HepG2 (cell line): ENCODE data around the gene WLS. TPM values are rescaled to one million over a fixed set of nuclear protein-coding genes. Genes with fewer than 3 reads are reported as not detected.

Source experiments
- ATAC-seq: fragments of 200-7000 bp; cut with Tn5 transposase; 3 replicates; pipeline ENCODE4 v1.9.1; 2020; ENCODE audit warnings: mild to moderate bottlenecking, moderate library complexity
- BruUV-seq: library from RNA; stranded (reverse); fragments of 400-500 nt; replicated peaks from 2 replicates; lab custom pipeline; 2021; lab: Mats Ljungman, UMichigan
- CTCF ChIA-PET: fragments of 300-600 bp; formaldehyde crosslinking; extraction: SDS; loops from one replicate; lab custom pipeline; 2021; ENCODE audit warnings: low total read pairs, inconsistent platforms, low intra/inter-chr PET ratio; lab: Yijun Ruan, JAX
- POLR2A ChIA-PET: fragments of 350-600 bp; sonication (Branson Sonifier 250); formaldehyde crosslinking; loops from one replicate; lab custom pipeline; 2020; ENCODE audit warnings: antibody characterized with exemption, inconsistent platforms; lab: Yijun Ruan, JAX
- DNase-seq: peaks from one replicate; pipeline ENCODE4 v3.0.0-alpha.2; 2015; ENCODE audit warnings: low spot score
- FAIRE-seq: peaks from 3 replicates; lab custom pipeline; 2011; peaks lifted over from hg19 to GRCh38; lab: Jason Lieb, UNC
- H2AFZ ChIP-seq: one replicate; pipeline ENCODE4 v1.6.1; 2011; ENCODE audit warnings: low read length, inconsistent platforms
- H3K27ac ChIP-seq: fragments of 300-600 bp; 3 replicates; pipeline ENCODE4 v1.8.0; 2011; ENCODE audit warnings: mixed run types, mild to moderate bottlenecking, mixed read lengths, low read length, inconsistent platforms; ENCODE audit not compliant: insufficient read depth; ENCODE audit errors: extremely low read length
- H3K27me3 ChIP-seq, 2 experiments: fragments of 200-600 bp in 1 of 2; 2 replicates in 1 of 2; 3 replicates in 1 of 2; pipeline versions ENCODE4 v1.6.0 to v1.8.0; 2011; ENCODE audit warnings: low read length in 2 of 2, mild to moderate bottlenecking in 2 of 2, moderate library complexity in 2 of 2, inconsistent platforms in 1 of 2; ENCODE audit not compliant: insufficient read depth in 2 of 2, control insufficient read depth in 1 of 2
- H3K36me3 ChIP-seq, 2 experiments: fragments of 200-600 bp in 1 of 2; replicated peaks in 1 of 2; 2 replicates in 1 of 2; 3 replicates in 1 of 2; pipeline versions ENCODE4 v1.5.1 to v1.8.0; 2011; ENCODE audit warnings: low read length in 2 of 2, inconsistent platforms in 1 of 2; ENCODE audit not compliant: insufficient read depth in 2 of 2, control insufficient read depth in 1 of 2
- H3K4me1 ChIP-seq: 2 replicates; pipeline ENCODE4 v1.5.1; 2012; ENCODE audit warnings: low read length, inconsistent platforms; ENCODE audit not compliant: insufficient read depth
- H3K4me2 ChIP-seq: 2 replicates; pipeline ENCODE4 v1.6.0; 2011; ENCODE audit warnings: low read depth, low read length, inconsistent platforms
- H3K4me3 ChIP-seq, 3 experiments: fragments of 200-600 bp in 1 of 3; sonication (generic), shearing (Covaris generic) in 1 of 3; replicated peaks in 1 of 3; 2 replicates each; pipeline ENCODE4 v1.5.1; 2011 to 2016; ENCODE audit warnings: low read length in 3 of 3, inconsistent platforms in 2 of 3, low read depth in 2 of 3, mild to moderate bottlenecking in 2 of 3, control low read depth in 1 of 3, mixed read lengths in 1 of 3; ENCODE audit not compliant: insufficient read depth in 1 of 3
- H3K79me2 ChIP-seq: one replicate; pipeline ENCODE4 v1.6.1; 2011; ENCODE audit warnings: low read length, inconsistent platforms; ENCODE audit not compliant: insufficient read depth
- H3K9ac ChIP-seq: 2 replicates; pipeline ENCODE4 v1.6.0; 2011; ENCODE audit warnings: mild to moderate bottlenecking, low read depth, low read length, inconsistent platforms; ENCODE audit not compliant: insufficient read depth
- H3K9me3 ChIP-seq: 2 replicates; pipeline ENCODE4 v1.5.1; 2012; ENCODE audit warnings: mild to moderate bottlenecking, low read length
- H4K20me1 ChIP-seq: 2 replicates; pipeline ENCODE4 v1.6.0; 2011; ENCODE audit warnings: inconsistent platforms, mild to moderate bottlenecking, low read length, moderate library complexity; ENCODE audit not compliant: insufficient read depth
- PHB2 ChIP-seq: fragments of 450-650 bp; IDR thresholded peaks from 2 replicates; pipeline ENCODE4 v1.6.1; 2018; ENCODE audit not compliant: partially characterized antibody
- ZNF75D ChIP-seq: sonication (generic); formaldehyde crosslinking; IDR thresholded peaks from 2 replicates; pipeline ENCODE4 v1.8.1; 2023; ENCODE audit warnings: missing genetic modification reagents, mild to moderate bottlenecking, borderline replicate concordance
- WGBS: methylation state at CpG from one replicate; pipeline ENCODE4 v1.1.6; 2017; ENCODE audit warnings: low lambda C conversion rate; 5-methylcytosine and 5-hydroxymethylcytosine counted together
- in situ Hi-C: cut with HindIII; loops from 2 replicates; pipeline ENCODE4 v1.10.0; 2017; ENCODE audit warnings: low pct_unique_long_range_greater_than_20kb; ENCODE audit not compliant: extremely low pct_ligation_motif_present
- intact Hi-C: fragments of 100-400 bp; cut with micrococcal nuclease; formaldehyde crosslinking; loops from one replicate; pipeline ENCODE4 v1.10.0; 2022; ENCODE audit not compliant: unreplicated experiment
- polyA plus RNA-seq, 8 experiments: library from polyadenylated mRNA; depleted of rRNA in 3 of 8; stranded (reverse) in 7 of 8; unstranded in 1 of 8; fragments of >200 nt; fragmentation: Illumina TruSeq in 4 of 8; extraction: Trizol in 4 of 8; gene quantifications; 2 replicates each; pipeline versions ENCODE4 v1.2.1 to v1.2.3, GENCODE V29; 2011 to 2016; ENCODE audit warnings: low read depth in 4 of 8, missing spikeins in 1 of 8, mixed read lengths in 1 of 8; ENCODE audit not compliant: insufficient read depth in 1 of 8
- total RNA-seq, 5 experiments: library from RNA; depleted of rRNA; stranded (reverse); fragments of >200 nt; fragmentation: Illumina TruSeq; extraction: Trizol; gene quantifications; 2 replicates each; pipeline ENCODE4 v1.2.3, GENCODE V29; 2016; ENCODE audit warnings: low read depth in 1 of 5
- TF ChIP-seq, protein P1 (sequence below): sonication (generic); formaldehyde crosslinking; IDR thresholded peaks from 2 replicates; pipeline ENCODE4 v1.4.0; 2020; ENCODE audit warnings: missing genetic modification reagents, borderline replicate concordance
- TF ChIP-seq, protein P2 (sequence below): sonication (generic); formaldehyde crosslinking; IDR thresholded peaks from 2 replicates; pipeline ENCODE4 v1.4.0; 2020; ENCODE audit warnings: missing genetic modification reagents
- TF ChIP-seq, protein P3 (sequence below): sonication (generic); formaldehyde crosslinking; IDR thresholded peaks from 2 replicates; pipeline ENCODE4 v1.4.0; 2020; ENCODE audit warnings: missing genetic modification reagents, borderline replicate concordance

The WLS gene
- total and polyA plus RNA-seq, 2 of the 13 experiments (the other 11 are each of a cell fraction or from before 2014, with no cell fraction given), result not detected

DNA sequence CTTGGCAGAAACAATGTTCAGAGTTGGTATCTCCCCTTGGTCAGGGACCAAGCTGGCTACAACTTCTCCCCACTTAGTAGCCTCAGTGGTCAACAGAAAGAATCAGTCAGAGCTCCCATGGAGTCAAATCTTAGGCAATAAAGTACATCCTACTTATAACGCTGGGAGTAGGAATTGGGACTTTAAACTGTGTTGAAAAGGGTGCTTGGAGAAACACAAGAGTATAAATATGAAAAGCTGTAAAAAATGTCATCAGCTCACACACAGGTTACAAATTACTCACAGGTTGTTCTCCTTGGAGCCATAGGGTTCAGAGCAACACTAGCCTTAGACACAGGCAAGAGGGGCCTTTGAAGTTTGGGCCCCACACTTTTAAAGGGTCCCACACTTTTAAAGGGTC, 67.4 kb downstream of the WLS start (continued):
- no peak for TF ChIP-seq ZNF75D (CRISPR knock-in tag)
- TF ChIP-seq PHB2, result no peak
- TF ChIP-seq, protein P1, sequence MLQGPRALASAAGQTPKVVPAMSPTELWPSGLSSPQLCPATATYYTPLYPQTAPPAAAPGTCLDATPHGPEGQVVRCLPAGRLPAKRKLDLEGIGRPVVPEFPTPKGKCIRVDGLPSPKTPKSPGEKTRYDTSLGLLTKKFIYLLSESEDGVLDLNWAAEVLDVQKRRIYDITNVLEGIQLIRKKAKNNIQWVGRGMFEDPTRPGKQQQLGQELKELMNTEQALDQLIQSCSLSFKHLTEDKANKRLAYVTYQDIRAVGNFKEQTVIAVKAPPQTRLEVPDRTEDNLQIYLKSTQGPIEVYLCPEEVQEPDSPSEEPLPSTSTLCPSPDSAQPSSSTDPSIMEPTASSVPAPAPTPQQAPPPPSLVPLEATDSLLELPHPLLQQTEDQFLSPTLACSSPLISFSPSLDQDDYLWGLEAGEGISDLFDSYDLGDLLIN (CRISPR knock-in tag), result no peak
- TF ChIP-seq, protein P2, sequence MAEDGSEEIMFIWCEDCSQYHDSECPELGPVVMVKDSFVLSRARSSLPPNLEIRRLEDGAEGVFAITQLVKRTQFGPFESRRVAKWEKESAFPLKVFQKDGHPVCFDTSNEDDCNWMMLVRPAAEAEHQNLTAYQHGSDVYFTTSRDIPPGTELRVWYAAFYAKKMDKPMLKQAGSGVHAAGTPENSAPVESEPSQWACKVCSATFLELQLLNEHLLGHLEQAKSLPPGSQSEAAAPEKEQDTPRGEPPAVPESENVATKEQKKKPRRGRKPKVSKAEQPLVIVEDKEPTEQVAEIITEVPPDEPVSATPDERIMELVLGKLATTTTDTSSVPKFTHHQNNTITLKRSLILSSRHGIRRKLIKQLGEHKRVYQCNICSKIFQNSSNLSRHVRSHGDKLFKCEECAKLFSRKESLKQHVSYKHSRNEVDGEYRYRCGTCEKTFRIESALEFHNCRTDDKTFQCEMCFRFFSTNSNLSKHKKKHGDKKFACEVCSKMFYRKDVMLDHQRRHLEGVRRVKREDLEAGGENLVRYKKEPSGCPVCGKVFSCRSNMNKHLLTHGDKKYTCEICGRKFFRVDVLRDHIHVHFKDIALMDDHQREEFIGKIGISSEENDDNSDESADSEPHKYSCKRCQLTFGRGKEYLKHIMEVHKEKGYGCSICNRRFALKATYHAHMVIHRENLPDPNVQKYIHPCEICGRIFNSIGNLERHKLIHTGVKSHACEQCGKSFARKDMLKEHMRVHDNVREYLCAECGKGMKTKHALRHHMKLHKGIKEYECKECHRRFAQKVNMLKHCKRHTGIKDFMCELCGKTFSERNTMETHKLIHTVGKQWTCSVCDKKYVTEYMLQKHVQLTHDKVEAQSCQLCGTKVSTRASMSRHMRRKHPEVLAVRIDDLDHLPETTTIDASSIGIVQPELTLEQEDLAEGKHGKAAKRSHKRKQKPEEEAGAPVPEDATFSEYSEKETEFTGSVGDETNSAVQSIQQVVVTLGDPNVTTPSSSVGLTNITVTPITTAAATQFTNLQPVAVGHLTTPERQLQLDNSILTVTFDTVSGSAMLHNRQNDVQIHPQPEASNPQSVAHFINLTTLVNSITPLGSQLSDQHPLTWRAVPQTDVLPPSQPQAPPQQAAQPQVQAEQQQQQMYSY, result no peak

DNA sequence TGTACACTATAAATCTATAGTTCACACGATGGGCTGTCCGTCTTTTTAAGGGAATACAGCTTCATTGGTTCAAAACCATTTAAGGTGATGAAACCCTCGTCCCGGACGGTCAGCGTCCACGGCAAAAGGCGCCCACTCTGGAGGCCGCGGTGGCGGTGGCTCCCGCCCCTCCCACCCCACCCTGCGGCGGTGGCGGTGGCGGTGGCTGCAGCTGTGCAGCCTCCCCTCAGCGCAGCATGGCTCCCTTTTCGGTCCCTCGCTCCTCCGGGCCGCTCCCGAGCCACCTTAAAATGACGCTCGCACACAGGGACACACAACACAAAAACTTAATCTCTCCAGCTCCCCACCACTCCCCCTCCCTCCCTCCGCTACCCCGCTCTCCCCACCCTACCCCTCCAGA, 69.1 kb downstream of the WLS start:
- Histone ChIP-seq H3K9ac (no peak overlapping the region), H3K4me1 (no peaks in the 10 kb centered on the region), H3K36me3 (no peaks in the 10 kb centered on the region), H3K79me2 (no peaks in the 10 kb centered on the region), H4K20me1 (no peaks in the 10 kb centered on the region), H2AFZ (no peak overlapping the region), H3K9me3 (no peaks in the 10 kb centered on the region), H3K4me3 (no peak overlapping the region), H3K4me2 (no peak overlapping the region), H3K27me3 (no peaks in the 10 kb centered on the region)
- intact Hi-C loops (no loop called here), in situ Hi-C loops (no loop called here)
- no TSS peak for BruUV-seq
- POLR2A ChIA-PET, result no interaction called here
- DNase-seq, result no peak
- CTCF ChIA-PET, result no interaction called here
- WGBS, result 77% methylated on average over 26 of the region's 26 CpGs
- TF ChIP-seq, protein P3, sequence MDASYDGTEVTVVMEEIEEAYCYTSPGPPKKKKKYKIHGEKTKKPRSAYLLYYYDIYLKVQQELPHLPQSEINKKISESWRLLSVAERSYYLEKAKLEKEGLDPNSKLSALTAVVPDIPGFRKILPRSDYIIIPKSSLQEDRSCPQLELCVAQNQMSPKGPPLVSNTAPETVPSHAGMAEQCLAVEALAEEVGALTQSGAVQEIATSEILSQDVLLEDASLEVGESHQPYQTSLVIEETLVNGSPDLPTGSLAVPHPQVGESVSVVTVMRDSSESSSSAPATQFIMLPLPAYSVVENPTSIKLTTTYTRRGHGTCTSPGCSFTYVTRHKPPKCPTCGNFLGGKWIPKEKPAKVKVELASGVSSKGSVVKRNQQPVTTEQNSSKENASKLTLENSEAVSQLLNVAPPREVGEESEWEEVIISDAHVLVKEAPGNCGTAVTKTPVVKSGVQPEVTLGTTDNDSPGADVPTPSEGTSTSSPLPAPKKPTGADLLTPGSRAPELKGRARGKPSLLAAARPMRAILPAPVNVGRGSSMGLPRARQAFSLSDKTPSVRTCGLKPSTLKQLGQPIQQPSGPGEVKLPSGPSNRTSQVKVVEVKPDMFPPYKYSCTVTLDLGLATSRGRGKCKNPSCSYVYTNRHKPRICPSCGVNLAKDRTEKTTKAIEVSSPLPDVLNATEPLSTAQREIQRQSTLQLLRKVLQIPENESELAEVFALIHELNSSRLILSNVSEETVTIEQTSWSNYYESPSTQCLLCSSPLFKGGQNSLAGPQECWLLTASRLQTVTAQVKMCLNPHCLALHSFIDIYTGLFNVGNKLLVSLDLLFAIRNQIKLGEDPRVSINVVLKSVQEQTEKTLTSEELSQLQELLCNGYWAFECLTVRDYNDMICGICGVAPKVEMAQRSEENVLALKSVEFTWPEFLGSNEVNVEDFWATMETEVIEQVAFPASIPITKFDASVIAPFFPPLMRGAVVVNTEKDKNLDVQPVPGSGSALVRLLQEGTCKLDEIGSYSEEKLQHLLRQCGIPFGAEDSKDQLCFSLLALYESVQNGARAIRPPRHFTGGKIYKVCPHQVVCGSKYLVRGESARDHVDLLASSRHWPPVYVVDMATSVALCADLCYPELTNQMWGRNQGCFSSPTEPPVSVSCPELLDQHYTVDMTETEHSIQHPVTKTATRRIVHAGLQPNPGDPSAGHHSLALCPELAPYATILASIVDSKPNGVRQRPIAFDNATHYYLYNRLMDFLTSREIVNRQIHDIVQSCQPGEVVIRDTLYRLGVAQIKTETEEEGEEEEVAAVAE (CRISPR knock-in tag), result no peak
- TF ChIP-seq, all 625 proteins: peak for 0
- H3K27ac ChIP-seq, result no peak overlapping the region
- ATAC-seq (no peak), FAIRE-seq (no peak)
